ENCODE data around the gene RIMBP2. TPM values are rescaled to one million over a fixed set of nuclear protein-coding genes. Genes with fewer than 3 reads are reported as not detected.

Gene RIMBP2
- total and polyA plus RNA-seq, 9 of the 15 experiments (the other 6 are each of a cell fraction or from before 2014, with no cell fraction given): not detected

- TF ChIP-seq RBFOX2 (IDR thresholded peaks at IDR 0.05; ENCODE audit: low read depth, low read length): no peak
- no peak for TF ChIP-seq EZH2 (IDR thresholded peaks at IDR 0.05; ENCODE audit: borderline replicate concordance, low read depth, low read length)
- no peak for TF ChIP-seq MAFF (IDR thresholded peaks at IDR 0.05; ENCODE audit: low read length)
- no peak for TF ChIP-seq TFE3 (CRISPR knock-in tag; IDR thresholded peaks at IDR 0.05)
- TF ChIP-seq FOXK1 (CRISPR knock-in tag; IDR thresholded peaks at IDR 0.05; ENCODE audit: borderline replicate concordance): no peak
- TF ChIP-seq ILF3 (IDR thresholded peaks at IDR 0.05; ENCODE audit: borderline replicate concordance): no peak
- TF ChIP-seq ZEB2 (IDR thresholded peaks at IDR 0.05): no peak
- no peak for TF ChIP-seq FOXA3 (CRISPR knock-in tag; conservative IDR thresholded peaks at IDR 0.05 in 1 of 2, IDR thresholded peaks at IDR 0.05 in 1 of 2)
- TF ChIP-seq GMEB1 (CRISPR knock-in tag; IDR thresholded peaks at IDR 0.05): no peak
- no peak for TF ChIP-seq SIN3A (IDR thresholded peaks at IDR 0.05; ENCODE audit: borderline replicate concordance in 2 of 2, control insufficient read depth in 1 of 2, low read depth in 2 of 2, low read length in 2 of 2)
- no peak for TF ChIP-seq HDAC6 (IDR thresholded peaks at IDR 0.05; ENCODE audit: low read depth, low read length)
These were observed 153.4 kb downstream of the RIMBP2 start (continued) for GRCh38 chr12:130562716-130563115.

All from K562 (cell line).